NCI-H2171 (cell line): ENCODE measurements around the gene ALG14.
"Not testable (repeated sequence)": the region's sequence is repeated elsewhere in the genome, so short reads cannot be mapped to it uniquely, and the experiment has no call there.

Experiments used
- DNase-seq: peaks from one replicate; lab custom pipeline; 2025; lab: John Stamatoyannopoulos, UW

Gene ALG14

GRCh38 chr1:95006681-95007080 is 66.1 kb downstream of the ALG14 start:
- peak; percentile 48 for DNase-seq

GRCh38 chr1:95005584-95005983 is 67.2 kb downstream of the ALG14 start:
- DNase-seq: no peak

- DNase-seq: no peak
Measured at GRCh38 chr1:95004013-95004412, 68.7 kb downstream of the ALG14 start.

- DNase-seq: no peak
Measured at GRCh38 chr1:95003433-95003738, 69.4 kb downstream of the ALG14 start.

GRCh38 chr1:95002540-95003432 is 70.0 kb downstream of the ALG14 start:
- no peak for DNase-seq

- DNase-seq: no peak
Measured at GRCh38 chr1:95002164-95002539, 70.6 kb downstream of the ALG14 start.

- no peak for DNase-seq
Measured at GRCh38 chr1:94999456-95000131, 73.2 kb downstream of the ALG14 start.

GRCh38 chr1:94998748-94999147 is 74.0 kb downstream of the ALG14 start:
- DNase-seq: no peak

GRCh38 chr1:94998114-94998513 is 74.6 kb downstream of the ALG14 start:
- DNase-seq: no peak

- DNase-seq: not testable (repeated sequence)
Measured at GRCh38 chr1:94995536-94995935, 77.2 kb downstream of the ALG14 start.

GRCh38 chr1:94994805-94995204 is 77.9 kb downstream of the ALG14 start:
- no peak for DNase-seq

GRCh38 chr1:94993931-94994645 is 78.7 kb downstream of the ALG14 start:
- DNase-seq: no peak

GRCh38 chr1:94992863-94993563 is 79.7 kb downstream of the ALG14 start:
- DNase-seq: no peak

GRCh38 chr1:94992161-94992560 is 80.6 kb downstream of the ALG14 start:
- no peak for DNase-seq

- no peak for DNase-seq
Measured at GRCh38 chr1:94989911-94990473, 82.8 kb downstream of the ALG14 start.

- DNase-seq: no peak
Measured at GRCh38 chr1:94989398-94989797, 83.4 kb downstream of the ALG14 start.

GRCh38 chr1:94988356-94988755 is 84.4 kb downstream of the ALG14 start:
- DNase-seq: no peak

GRCh38 chr1:94986783-94987182 is 86.0 kb downstream of the ALG14 start:
- DNase-seq: no peak

- no peak for DNase-seq
Measured at GRCh38 chr1:94983171-94983739, 89.5 kb downstream of the ALG14 start.

GRCh38 chr1:94982398-94982797 is 90.4 kb downstream of the ALG14 start:
- no peak for DNase-seq

- DNase-seq: no peak
Measured at GRCh38 chr1:94981575-94981973, 91.2 kb downstream of the ALG14 start.
